Effector CD8-positive, alpha-beta T cell (primary cell): ENCODE data around the gene PTPRJ.
"Not testable (repeated sequence)": the region's sequence is repeated elsewhere in the genome, so short reads cannot be mapped to it uniquely, and the experiment has no call there.

Source experiments
- DNase-seq: peaks from one replicate; lab custom pipeline; 2025; lab: John Stamatoyannopoulos, UW

Gene PTPRJ

GRCh38 chr11:48116437-48117228 is 136.3 kb downstream of the PTPRJ start:
- DNase-seq, result no peak

GRCh38 chr11:48122246-48122645 is 141.9 kb downstream of the PTPRJ start:
- no peak for DNase-seq

- DNase-seq, result no peak
Observed at GRCh38 chr11:48122656-48123055, 142.3 kb downstream of the PTPRJ start.

GRCh38 chr11:48123254-48123875 is 143.0 kb downstream of the PTPRJ start:
- no peak for DNase-seq

GRCh38 chr11:48123934-48124755 is 143.8 kb downstream of the PTPRJ start:
- DNase-seq, result no peak

- DNase-seq, result no peak
Observed at GRCh38 chr11:48124880-48125279, 144.5 kb downstream of the PTPRJ start.

GRCh38 chr11:48125866-48126265 is 145.5 kb downstream of the PTPRJ start:
- DNase-seq, result no peak

GRCh38 chr11:48127521-48128183 is 147.3 kb downstream of the PTPRJ start:
- DNase-seq, result no peak

GRCh38 chr11:48129697-48130395 is 149.5 kb downstream of the PTPRJ start:
- DNase-seq, result no peak

GRCh38 chr11:48134221-48134922 is 154.0 kb downstream of the PTPRJ start:
- no peak for DNase-seq

GRCh38 chr11:48138222-48138621 is 157.9 kb downstream of the PTPRJ start:
- DNase-seq, result no peak

- not testable (repeated sequence) for DNase-seq
Observed at GRCh38 chr11:48139896-48140295, 159.5 kb downstream of the PTPRJ start.

- DNase-seq, result no peak
Observed at GRCh38 chr11:48141475-48142122, 161.2 kb downstream of the PTPRJ start.

- DNase-seq, result no peak
Observed at GRCh38 chr11:48142889-48143288, 162.5 kb downstream of the PTPRJ start.

- no peak for DNase-seq
Observed at GRCh38 chr11:48148749-48149148, 168.4 kb downstream of the PTPRJ start.

- no peak for DNase-seq
Observed at GRCh38 chr11:48150213-48150612, 169.9 kb downstream of the PTPRJ start.

GRCh38 chr11:48154151-48154550 is 173.8 kb downstream of the PTPRJ start:
- no peak for DNase-seq

- DNase-seq, result no peak
Observed at GRCh38 chr11:48161951-48162884, 181.9 kb downstream of the PTPRJ start.

GRCh38 chr11:48162885-48163268 is 182.5 kb downstream of the PTPRJ start:
- no peak for DNase-seq
